HG03159 (cell line): ENCODE results near the gene TEX12.
"Not testable (repeated sequence)": the region's sequence is repeated elsewhere in the genome, so short reads cannot be mapped to it uniquely, and the experiment has no call there.

Experiments used
- ATAC-seq: cut with Tn5 transposase; IDR thresholded peaks from one replicate; pipeline ENCODE4 v1.9.1; 2021; ENCODE audit warnings: mild to moderate bottlenecking, moderate library complexity; ENCODE audit not compliant: unreplicated experiment

TEX12 gene

GRCh38 chr11:112163875-112164685 lies 3.1 kb upstream of the TEX12 start, which contains the start of gene IL18:
Gene IL18 (minus strand): TSS chr11:112164094. CDS start chr11:112155053, 9,041 bp downstream.
- no peak for ATAC-seq

DNA sequence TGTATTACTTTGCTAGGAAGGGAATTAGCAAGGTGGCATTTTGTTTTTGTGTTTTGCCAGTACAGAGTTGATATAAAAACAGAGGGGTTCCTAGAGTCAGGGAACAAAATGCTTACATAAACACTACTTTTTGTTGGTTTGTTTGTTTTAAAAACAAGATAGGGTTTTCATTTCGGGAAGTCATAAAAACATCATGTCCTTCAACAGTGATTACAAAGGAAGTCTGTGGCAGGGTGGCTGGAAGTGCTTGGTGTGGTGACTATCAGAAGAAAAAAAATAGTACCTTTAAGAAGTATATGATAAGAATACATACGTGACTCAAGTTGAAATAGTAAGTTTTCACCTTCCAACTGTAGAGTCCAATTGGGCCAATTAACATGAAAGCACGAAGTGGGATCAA lies 2.1 kb upstream of the TEX12 start:
- no peak for ATAC-seq

DNA sequence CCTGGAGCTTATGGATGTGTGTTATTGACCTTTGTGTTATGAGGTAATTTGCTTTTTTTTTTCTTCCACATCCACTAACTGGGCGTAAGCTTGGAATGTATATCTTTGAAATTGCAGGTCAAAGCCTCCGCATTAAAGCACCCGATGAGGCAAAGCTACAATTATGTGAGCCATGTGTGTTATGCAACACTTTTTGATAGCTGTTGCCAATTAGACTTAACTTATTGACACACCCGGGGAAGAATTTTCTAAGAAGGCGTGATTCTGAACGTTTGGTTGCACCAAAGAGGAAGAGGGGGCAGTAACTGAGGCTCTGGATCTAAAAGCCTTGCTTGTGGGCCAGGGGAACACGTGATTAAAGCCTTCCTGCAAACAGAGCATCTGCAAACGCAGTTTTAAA lies 610 bp upstream of the TEX12 start:
- ATAC-seq, result no peak

- peak; percentile 58 for ATAC-seq
Observed at GRCh38 chr11:112172362-112172994, 5.3 kb downstream of the TEX12 start.

- no peak for ATAC-seq
Observed at GRCh38 chr11:112173152-112173551, 6.0 kb downstream of the TEX12 start.

DNA sequence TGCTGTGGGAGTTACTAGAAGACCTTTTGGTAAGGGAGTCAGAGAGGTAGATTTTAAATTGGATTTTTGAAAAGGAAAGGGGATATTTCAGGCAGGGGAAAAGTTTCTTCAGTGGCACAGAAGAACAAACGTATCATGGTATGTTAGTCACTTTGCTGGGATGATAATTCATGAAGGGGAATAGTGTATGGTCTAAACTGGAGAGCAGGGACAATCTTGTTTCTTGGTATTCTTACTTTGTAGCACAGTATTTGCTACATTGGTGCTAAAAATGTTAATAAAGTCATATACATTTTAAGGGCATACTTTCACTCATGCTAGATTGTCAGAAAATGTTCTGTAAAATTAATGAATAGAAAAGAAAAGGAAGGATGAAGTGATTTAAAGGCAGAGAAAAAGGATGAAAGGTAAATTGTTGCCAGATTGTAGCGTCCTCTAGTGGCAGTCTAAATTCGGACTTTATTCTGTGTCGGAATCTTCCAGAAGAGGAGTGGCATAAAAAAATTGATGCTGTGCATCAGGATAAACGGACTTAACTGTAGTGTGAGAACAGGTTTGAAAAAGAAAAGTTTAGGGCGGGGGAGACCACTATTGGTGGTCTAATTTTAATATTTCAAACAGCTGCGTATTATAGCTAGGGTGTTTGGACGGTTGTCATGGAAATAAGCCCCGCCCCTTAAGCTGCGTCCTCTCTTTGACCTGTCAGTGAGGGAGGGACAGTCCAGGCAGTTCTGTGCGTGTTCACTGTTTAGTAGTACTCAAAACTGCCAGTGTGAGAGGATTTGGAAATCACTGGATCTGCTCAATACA lies 7.8 kb downstream of the TEX12 start, which contains the start of gene BCO2:
BCO2 (plus strand) TSS at position 724 of the 810 bp plus-strand sequence. CDS start 90 bp downstream, outside the sequence.
- peak; percentile 62 for ATAC-seq

- no peak for ATAC-seq
Observed at GRCh38 chr11:112175599-112175952, 8.4 kb downstream of the TEX12 start.

DNA sequence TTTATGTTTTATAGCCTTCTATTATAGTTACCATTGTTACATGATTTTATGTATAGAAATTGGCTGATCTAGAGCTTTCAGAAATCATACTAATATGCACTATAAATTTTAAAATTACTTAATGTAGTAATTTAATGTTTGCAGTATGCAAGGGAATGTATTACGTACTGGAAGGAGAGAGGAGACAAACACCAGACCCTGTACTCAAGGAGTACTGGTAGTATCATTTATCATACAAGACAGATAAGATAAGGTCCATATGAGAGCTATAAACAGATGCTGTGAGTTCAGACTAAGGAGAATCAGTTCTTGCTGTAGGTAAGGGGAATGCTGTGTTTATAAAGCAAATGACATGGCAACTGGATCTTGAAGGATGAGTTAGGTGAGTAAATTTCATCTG lies 8.9 kb downstream of the TEX12 start:
- no peak for ATAC-seq

DNA sequence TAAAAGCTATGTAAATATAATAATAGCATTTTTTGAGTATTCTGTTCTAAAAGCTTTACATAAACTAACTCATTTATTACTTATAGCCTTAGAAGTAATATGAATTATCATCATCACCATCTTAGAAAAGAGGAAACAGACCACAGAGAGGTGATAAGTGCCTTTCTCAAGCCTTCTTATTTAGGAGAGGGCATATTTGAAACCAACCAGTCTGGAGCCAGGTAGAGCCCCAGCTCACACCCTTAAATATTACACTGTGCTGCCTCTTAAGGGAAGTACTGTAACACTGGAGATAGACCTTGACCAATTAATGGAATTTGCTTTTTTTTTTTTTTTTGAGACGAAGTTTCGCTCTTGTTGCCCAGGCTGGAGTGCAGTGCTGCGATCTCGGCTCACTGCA lies 10.4 kb downstream of the TEX12 start:
- no peak for ATAC-seq

GRCh38 chr11:112178428-112178827 lies 11.3 kb downstream of the TEX12 start:
- no peak for ATAC-seq

DNA sequence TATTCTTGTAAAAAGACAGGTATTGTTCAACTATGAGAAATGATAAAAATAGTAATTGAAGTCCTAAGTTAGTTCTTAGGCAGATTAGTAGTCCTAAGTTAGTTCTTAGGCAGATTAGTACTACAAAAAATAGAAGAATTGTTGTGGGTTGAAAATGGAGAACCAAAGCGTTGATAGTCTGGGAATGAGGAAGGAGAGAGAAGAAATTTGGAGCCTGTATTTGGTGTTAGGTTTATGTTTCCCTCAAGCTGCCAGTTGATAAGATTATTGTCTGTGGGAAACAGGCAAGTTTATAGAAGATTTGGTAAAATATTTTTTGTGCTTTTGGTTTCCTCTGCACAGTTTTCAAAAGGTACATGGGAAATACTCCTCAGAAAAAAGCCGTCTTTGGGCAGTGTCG lies 11.8 kb downstream of the TEX12 start:
- ATAC-seq, result no peak

- no peak for ATAC-seq
Observed at GRCh38 chr11:112179601-112180000, 12.4 kb downstream of the TEX12 start.

- ATAC-seq, result no peak
Observed at GRCh38 chr11:112182867-112183266, 15.7 kb downstream of the TEX12 start.

- ATAC-seq, result no peak
Observed at GRCh38 chr11:112185883-112186282, 18.7 kb downstream of the TEX12 start.

GRCh38 chr11:112186304-112186703 lies 19.1 kb downstream of the TEX12 start:
- no peak for ATAC-seq

DNA sequence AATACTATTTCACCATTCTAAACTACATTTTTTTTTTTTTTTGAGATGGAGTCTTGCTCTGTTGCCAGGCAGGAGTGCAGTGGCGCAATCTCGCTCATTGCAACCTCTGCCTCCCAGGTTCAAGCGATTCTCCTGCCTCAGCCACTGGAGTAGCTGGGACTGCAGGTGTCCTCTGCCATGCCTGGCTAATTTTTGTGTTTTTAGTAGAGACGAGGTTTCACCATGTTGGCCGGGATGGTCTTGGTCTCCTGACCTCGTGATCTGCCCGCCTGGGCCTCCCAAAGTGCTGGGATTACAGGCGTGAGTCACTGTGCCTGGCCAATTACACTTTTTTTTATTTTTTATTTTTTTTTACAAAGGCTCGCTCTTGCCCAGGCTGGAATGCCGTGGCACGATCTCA lies 27.9 kb downstream of the TEX12 start:
- ATAC-seq, result not testable (repeated sequence)

- ATAC-seq, result no peak
Observed at GRCh38 chr11:112195951-112196351, 28.8 kb downstream of the TEX12 start.

DNA sequence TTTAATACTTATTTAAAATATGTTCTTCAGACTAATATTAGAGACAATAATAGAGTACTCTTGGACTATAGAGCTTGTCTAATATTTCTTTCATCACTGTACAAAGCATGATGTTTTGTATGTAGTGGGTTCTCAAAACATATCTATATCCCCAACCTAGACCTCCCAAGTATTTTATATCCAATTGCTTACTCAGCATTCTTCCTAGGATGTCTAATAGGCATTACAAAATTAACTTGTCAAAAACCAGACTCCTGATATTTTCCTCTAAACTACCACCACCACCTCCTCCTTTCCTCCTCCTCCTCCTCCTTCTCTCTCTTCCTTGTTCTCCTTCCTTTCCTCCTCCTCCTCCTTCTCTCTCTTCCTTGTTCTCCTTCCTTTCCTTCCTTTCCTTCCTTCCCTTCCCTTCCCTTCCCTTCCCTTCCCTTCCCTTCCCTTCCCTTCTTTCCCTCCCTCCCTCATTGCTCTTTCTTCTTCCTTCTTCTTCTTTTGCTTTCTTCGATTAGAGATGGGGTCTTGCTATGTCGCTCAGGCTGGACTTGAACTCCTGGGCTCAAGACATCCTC lies 29.4 kb downstream of the TEX12 start:
- ATAC-seq, result no peak

- ATAC-seq, result not testable (repeated sequence)
Observed at GRCh38 chr11:112199101-112199500, 31.9 kb downstream of the TEX12 start.

- ATAC-seq, result no peak
Observed at GRCh38 chr11:112200252-112200651, 33.1 kb downstream of the TEX12 start.

- no peak for ATAC-seq
Observed at GRCh38 chr11:112206071-112206470, 38.9 kb downstream of the TEX12 start.
